ENCODE results near the gene KCNC4.

DNA sequence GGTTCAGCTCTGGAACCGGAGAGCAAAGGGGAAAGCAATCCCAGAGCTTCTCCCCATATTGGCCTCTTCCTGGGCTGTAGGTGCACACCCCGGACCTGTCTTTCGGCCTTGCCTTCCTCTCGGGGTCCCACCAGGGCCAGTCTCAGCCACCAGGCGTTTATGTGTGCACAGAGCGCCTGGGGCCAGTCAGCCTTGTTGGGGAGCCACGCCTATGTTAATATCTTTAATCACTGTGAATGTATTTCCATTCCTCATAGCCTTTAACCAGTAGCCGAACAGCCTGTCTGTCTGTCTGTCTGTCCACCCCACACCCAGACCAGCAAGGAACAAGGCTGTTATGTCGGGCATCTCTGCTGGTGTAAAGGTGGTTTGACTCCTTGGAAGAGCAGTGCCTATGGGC is 18.8 kb downstream of the KCNC4 start:
- no peak for TF ChIP-seq POLR2A (IDR thresholded peaks at IDR 0.05; ENCODE audit: low read depth)
- TF ChIP-seq, protein P1, sequence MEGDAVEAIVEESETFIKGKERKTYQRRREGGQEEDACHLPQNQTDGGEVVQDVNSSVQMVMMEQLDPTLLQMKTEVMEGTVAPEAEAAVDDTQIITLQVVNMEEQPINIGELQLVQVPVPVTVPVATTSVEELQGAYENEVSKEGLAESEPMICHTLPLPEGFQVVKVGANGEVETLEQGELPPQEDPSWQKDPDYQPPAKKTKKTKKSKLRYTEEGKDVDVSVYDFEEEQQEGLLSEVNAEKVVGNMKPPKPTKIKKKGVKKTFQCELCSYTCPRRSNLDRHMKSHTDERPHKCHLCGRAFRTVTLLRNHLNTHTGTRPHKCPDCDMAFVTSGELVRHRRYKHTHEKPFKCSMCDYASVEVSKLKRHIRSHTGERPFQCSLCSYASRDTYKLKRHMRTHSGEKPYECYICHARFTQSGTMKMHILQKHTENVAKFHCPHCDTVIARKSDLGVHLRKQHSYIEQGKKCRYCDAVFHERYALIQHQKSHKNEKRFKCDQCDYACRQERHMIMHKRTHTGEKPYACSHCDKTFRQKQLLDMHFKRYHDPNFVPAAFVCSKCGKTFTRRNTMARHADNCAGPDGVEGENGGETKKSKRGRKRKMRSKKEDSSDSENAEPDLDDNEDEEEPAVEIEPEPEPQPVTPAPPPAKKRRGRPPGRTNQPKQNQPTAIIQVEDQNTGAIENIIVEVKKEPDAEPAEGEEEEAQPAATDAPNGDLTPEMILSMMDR (IDR thresholded peaks at IDR 0.05): no peak
- no peak for TF ChIP-seq POLR2AphosphoS5 (IDR thresholded peaks at IDR 0.05)
- TF ChIP-seq EP300 (IDR thresholded peaks at IDR 0.05): no peak
